Measurements from ENCODE around the gene STXBP5L.
"Not testable (repeated sequence)": the region's sequence is repeated elsewhere in the genome, so short reads cannot be mapped to it uniquely, and the experiment has no call there.

DNA sequence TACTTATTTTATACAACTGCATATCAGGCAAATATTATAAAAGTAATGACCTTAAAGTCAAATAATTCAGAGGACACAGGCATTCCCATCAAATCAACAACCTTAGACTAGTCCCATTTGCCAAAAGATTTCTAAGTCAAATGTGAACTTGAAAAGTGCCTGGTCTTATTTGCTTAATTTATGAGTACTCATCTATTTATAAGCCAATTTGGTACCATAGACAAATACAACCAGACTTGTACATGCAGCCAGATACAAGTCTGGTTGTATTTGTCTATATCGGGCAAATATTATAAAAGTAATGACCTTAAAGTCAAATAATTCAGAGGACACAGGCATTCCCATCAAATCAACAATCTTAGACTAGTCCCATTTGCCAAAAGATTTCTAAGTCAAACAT is 322.2 kb downstream of the STXBP5L start:
- TF ChIP-seq, protein P1, sequence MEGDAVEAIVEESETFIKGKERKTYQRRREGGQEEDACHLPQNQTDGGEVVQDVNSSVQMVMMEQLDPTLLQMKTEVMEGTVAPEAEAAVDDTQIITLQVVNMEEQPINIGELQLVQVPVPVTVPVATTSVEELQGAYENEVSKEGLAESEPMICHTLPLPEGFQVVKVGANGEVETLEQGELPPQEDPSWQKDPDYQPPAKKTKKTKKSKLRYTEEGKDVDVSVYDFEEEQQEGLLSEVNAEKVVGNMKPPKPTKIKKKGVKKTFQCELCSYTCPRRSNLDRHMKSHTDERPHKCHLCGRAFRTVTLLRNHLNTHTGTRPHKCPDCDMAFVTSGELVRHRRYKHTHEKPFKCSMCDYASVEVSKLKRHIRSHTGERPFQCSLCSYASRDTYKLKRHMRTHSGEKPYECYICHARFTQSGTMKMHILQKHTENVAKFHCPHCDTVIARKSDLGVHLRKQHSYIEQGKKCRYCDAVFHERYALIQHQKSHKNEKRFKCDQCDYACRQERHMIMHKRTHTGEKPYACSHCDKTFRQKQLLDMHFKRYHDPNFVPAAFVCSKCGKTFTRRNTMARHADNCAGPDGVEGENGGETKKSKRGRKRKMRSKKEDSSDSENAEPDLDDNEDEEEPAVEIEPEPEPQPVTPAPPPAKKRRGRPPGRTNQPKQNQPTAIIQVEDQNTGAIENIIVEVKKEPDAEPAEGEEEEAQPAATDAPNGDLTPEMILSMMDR (IDR thresholded peaks at IDR 0.05; ENCODE audit: insufficient read depth, low read depth, low read length): not testable (repeated sequence)
- TF ChIP-seq EZH2 (IDR thresholded peaks at IDR 0.05; ENCODE audit: insufficient read depth, low read length): not testable (repeated sequence)

All from astrocyte (in vitro differentiated cells and primary cell).